ENCODE measurements around the gene PRKN.

Gene PRKN

GRCh38 chr6:162226803-162227202 lies 500.8 kb downstream of the PRKN start:
- no peaks in the 10 kb centered on the region for H3K4me1 ChIP-seq (ENCODE audit: insufficient read depth, low read length, severe bottlenecking)
- no peaks in the 10 kb centered on the region for H3K9me2 ChIP-seq (ENCODE audit: low read depth, low read length)
- H3F3A ChIP-seq (ENCODE audit: insufficient read depth, low read length), result no peaks in the 10 kb centered on the region
- no peaks in the 10 kb centered on the region for H3K79me2 ChIP-seq (ENCODE audit: insufficient read depth, low read length)
- no peaks in the 10 kb centered on the region for H3K36me3 ChIP-seq (ENCODE audit: insufficient read depth, low read length)
- no peak overlapping the region for H3K9ac ChIP-seq (ENCODE audit: low read length)
- no peak overlapping the region for H2AFZ ChIP-seq (ENCODE audit: low read length)
- no peak overlapping the region for H3K4me3 ChIP-seq (ENCODE audit: low read depth, low read length, poor library complexity, severe bottlenecking)
- no peaks in the 10 kb centered on the region for H4K20me1 ChIP-seq (ENCODE audit: insufficient read depth, low read length)
- no peaks in the 10 kb centered on the region for H3K9me3 ChIP-seq (ENCODE audit: low read length)
- no peak for TF ChIP-seq EZH2 (IDR thresholded peaks at IDR 0.05; ENCODE audit: borderline replicate concordance, low read length)
- no peak for TF ChIP-seq CTCF (IDR thresholded peaks at IDR 0.05; ENCODE audit: low read length)
- H3K4me2 ChIP-seq (ENCODE audit: low read length), result no peak overlapping the region
- H3K27me3 ChIP-seq (ENCODE audit: insufficient read depth, low read length), result no peaks in the 10 kb centered on the region
- no peak overlapping the region for H3K27ac ChIP-seq (ENCODE audit: low read depth, low read length, poor library complexity, severe bottlenecking)

- H3F3A ChIP-seq (ENCODE audit: insufficient read depth, low read length), result no peaks in the 10 kb centered on the region
- H3K9me2 ChIP-seq (ENCODE audit: low read depth, low read length), result no peaks in the 10 kb centered on the region
- H3K27me3 ChIP-seq (ENCODE audit: insufficient read depth, low read length), result no peaks in the 10 kb centered on the region
- no peaks in the 10 kb centered on the region for H3K79me2 ChIP-seq (ENCODE audit: insufficient read depth, low read length)
- no peak overlapping the region for H3K9ac ChIP-seq (ENCODE audit: low read length)
- H3K4me1 ChIP-seq (ENCODE audit: insufficient read depth, low read length, severe bottlenecking), result no peaks in the 10 kb centered on the region
- H3K27ac ChIP-seq (ENCODE audit: low read depth, low read length, poor library complexity, severe bottlenecking), result no peak overlapping the region
- H2AFZ ChIP-seq (ENCODE audit: low read length), result no peak overlapping the region
- TF ChIP-seq EZH2 (IDR thresholded peaks at IDR 0.05; ENCODE audit: borderline replicate concordance, low read length) (no peak), CTCF (IDR thresholded peaks at IDR 0.05; ENCODE audit: low read length) (no peak)
- no peaks in the 10 kb centered on the region for H4K20me1 ChIP-seq (ENCODE audit: insufficient read depth, low read length)
- no peaks in the 10 kb centered on the region for H3K9me3 ChIP-seq (ENCODE audit: low read length)
- H3K36me3 ChIP-seq (ENCODE audit: insufficient read depth, low read length), result no peaks in the 10 kb centered on the region
- no peak overlapping the region for H3K4me2 ChIP-seq (ENCODE audit: low read length)
- H3K4me3 ChIP-seq (ENCODE audit: low read depth, low read length, poor library complexity, severe bottlenecking), result no peak overlapping the region
These were observed 505.0 kb downstream of the PRKN start for GRCh38 chr6:162222521-162222920.

GRCh38 chr6:162220876-162221275 lies 506.7 kb downstream of the PRKN start:
- Histone ChIP-seq H2AFZ (ENCODE audit: low read length) (no peak overlapping the region), H3K9ac (ENCODE audit: low read length) (no peak overlapping the region), H3K4me1 (ENCODE audit: insufficient read depth, low read length, severe bottlenecking) (no peaks in the 10 kb centered on the region), H3K27ac (ENCODE audit: low read depth, low read length, poor library complexity, severe bottlenecking) (no peak overlapping the region), H3K27me3 (ENCODE audit: insufficient read depth, low read length) (no peaks in the 10 kb centered on the region), H3K4me3 (ENCODE audit: low read depth, low read length, poor library complexity, severe bottlenecking) (no peak overlapping the region), H3K36me3 (ENCODE audit: insufficient read depth, low read length) (no peaks in the 10 kb centered on the region), H3K79me2 (ENCODE audit: insufficient read depth, low read length) (no peaks in the 10 kb centered on the region), H3K9me2 (ENCODE audit: low read depth, low read length) (no peaks in the 10 kb centered on the region), H3K4me2 (ENCODE audit: low read length) (no peak overlapping the region), H3F3A (ENCODE audit: insufficient read depth, low read length) (no peaks in the 10 kb centered on the region), H4K20me1 (ENCODE audit: insufficient read depth, low read length) (no peaks in the 10 kb centered on the region), H3K9me3 (ENCODE audit: low read length) (no peaks in the 10 kb centered on the region)
- TF ChIP-seq EZH2 (IDR thresholded peaks at IDR 0.05; ENCODE audit: borderline replicate concordance, low read length) (no peak), CTCF (IDR thresholded peaks at IDR 0.05; ENCODE audit: low read length) (no peak)

All from OCI-LY1 (cell line).